ENCODE data around the gene TXNDC11.

GRCh38 chr16:11736903-11737302 lies 5.8 kb downstream of the TXNDC11 start:
- TF ChIP-seq CTCF (conservative IDR thresholded peaks at IDR 0.05 in 1 of 2, IDR thresholded peaks at IDR 0.05 in 1 of 2; ENCODE audit: extremely low read depth in 1 of 2, insufficient read depth in 1 of 2, low read depth in 1 of 2, low read length in 2 of 2) (no peak), EZH2 (IDR thresholded peaks at IDR 0.05; ENCODE audit: borderline replicate concordance, low read length) (no peak)
